A673 (cell line): ENCODE results near the gene GCNT4.

ENCODE experiments used
- EZH2 ChIP-seq: fragments of 200-600 bp; sonication (generic); IDR thresholded peaks from 2 replicates; pipeline ENCODE4 v1.6.1; 2017; ENCODE audit warnings: borderline replicate concordance, low read depth, mild to moderate bottlenecking, mixed read lengths, antibody characterized with exemption, low read length; ENCODE audit not compliant: poor library complexity, severe bottlenecking
- TF ChIP-seq, protein P1 (sequence below): fragments of 300-800, 200-600 bp; sonication (generic); conservative IDR thresholded peaks from 2 replicates; pipeline ENCODE4 v1.5.1; 2017; ENCODE audit warnings: low read depth, mild to moderate bottlenecking, antibody characterized with exemption, low read length, moderate library complexity, mixed read lengths

- TF ChIP-seq EZH2, result no peak
- TF ChIP-seq, protein P1, sequence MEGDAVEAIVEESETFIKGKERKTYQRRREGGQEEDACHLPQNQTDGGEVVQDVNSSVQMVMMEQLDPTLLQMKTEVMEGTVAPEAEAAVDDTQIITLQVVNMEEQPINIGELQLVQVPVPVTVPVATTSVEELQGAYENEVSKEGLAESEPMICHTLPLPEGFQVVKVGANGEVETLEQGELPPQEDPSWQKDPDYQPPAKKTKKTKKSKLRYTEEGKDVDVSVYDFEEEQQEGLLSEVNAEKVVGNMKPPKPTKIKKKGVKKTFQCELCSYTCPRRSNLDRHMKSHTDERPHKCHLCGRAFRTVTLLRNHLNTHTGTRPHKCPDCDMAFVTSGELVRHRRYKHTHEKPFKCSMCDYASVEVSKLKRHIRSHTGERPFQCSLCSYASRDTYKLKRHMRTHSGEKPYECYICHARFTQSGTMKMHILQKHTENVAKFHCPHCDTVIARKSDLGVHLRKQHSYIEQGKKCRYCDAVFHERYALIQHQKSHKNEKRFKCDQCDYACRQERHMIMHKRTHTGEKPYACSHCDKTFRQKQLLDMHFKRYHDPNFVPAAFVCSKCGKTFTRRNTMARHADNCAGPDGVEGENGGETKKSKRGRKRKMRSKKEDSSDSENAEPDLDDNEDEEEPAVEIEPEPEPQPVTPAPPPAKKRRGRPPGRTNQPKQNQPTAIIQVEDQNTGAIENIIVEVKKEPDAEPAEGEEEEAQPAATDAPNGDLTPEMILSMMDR, result no peak
These were observed 8.0 kb downstream of the GCNT4 start for GRCh38 chr5:75044406-75044805.
